GM12874 (cell line): ENCODE results near the gene KCNK17.

Source experiments
- CTCF ChIP-seq: IDR thresholded peaks from 2 replicates; pipeline ENCODE4 v1.5.1; 2011; ENCODE audit warnings: low read depth, mild to moderate bottlenecking, control low read depth, low read length, moderate library complexity; ENCODE audit not compliant: insufficient read depth

The KCNK17 gene

DNA sequence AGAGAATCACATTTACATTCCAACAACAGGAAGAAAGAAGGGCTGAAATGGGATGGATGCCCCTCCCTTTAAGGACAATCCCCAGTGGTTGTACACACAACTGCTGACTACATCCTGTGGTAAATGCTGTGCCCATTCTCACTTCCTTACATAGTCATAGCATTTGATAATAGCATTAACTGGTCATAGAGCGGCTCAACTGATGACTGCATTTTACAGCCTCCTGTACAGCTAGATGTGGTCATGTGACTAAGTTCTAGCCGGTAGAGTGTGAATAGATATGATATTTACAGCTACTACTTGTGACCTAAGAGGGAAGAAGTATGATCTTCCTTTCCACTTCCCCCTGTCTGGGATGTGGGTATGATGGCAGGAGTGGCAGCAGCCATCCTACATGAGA is 24.7 kb downstream of the KCNK17 start:
- TF ChIP-seq CTCF = no peak

- no peak for TF ChIP-seq CTCF
Observed at GRCh38 chr6:39287601-39288000, 26.6 kb downstream of the KCNK17 start.

DNA sequence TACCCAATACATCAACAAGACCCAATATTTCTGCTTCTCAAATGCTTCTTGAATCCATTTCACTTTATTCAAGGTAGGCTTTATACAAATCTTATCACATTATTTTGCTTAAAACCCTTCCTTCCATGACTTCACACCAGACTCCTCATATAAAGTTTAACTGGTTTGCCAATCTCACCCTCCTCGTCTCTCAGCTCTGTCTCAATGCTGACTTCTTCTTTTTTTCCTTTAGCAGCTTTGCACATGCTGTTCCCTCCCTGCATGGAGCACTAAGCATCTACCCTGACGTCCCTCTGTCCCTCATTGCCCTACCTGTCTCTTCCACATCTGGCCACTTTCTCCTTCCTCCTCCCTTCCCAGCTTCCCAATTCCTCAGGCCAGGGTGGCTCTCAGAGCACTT is 31.4 kb downstream of the KCNK17 start:
- TF ChIP-seq CTCF = no peak

- no peak for TF ChIP-seq CTCF
Observed at GRCh38 chr6:39281312-39281980, 32.8 kb downstream of the KCNK17 start.

- no peak for TF ChIP-seq CTCF
Observed at GRCh38 chr6:39280247-39280731, 33.9 kb downstream of the KCNK17 start.

DNA sequence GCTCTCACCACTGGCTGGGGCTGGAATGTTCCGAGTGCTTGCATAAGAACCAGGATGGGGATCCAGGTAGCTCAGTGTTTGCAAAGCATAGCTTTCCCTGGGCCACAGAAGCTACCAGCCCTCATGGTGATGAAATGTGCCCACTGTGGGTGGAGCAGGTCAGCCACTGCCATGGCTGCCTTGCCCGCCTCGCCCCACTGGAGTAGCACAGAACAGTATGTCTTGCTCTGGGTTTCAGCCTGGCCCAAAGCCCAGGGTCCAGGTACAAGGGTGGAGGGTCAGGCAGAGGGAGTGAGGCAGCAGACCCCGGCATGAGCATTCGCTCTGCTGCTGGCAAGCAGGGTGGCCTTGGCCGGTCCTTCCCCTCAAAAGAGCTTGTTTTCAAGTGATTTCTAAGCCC is 34.7 kb downstream of the KCNK17 start:
- TF ChIP-seq CTCF = no peak

DNA sequence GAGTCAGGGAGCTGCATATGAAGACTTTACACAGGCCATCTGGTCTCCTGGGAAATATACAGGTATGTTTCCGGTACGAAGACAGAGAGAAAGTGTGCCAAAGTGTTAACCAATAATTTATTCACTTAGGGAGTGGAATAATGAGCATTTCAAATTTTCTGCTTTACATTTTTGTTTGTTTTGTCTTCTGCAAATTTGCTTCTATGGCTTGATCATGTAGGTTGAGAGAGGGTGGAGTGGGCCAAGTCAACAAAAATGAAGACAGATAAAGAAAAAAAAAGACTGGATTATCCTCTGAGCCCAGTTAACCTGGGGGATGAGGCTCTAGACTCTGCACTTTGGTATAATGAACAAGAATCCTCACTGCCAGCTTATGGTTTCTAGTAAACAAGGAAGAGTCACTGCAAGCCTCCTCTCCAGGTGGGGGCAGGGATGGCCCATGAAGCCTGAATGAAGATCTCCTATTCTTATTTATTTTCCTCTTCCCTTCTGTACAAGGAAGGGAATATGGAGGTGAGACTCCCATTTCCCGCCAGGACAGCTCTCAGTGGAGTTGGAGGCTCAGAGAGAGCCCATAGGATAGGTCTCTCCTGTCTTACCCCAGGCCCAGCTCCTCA is 37.7 kb downstream of the KCNK17 start:
- TF ChIP-seq CTCF = no peak
